Adrenal gland (tissue), 5 donors: Measurements from ENCODE around the gene AP1G2.

ENCODE experiments used
- CTCF ChIP-seq, 6 experiments: fragments of 450-650 bp in 4 of 6; fragments of 200-600 bp in 2 of 6; sonication (generic) in 1 of 6; IDR thresholded peaks; 1 replicate in 5 of 6; 2 replicates in 1 of 6; pipeline versions ENCODE4 v1.5.1 to v1.8.0; 2016 to 2021; ENCODE audit warnings: antibody characterized with exemption in 6 of 6, mild to moderate bottlenecking in 2 of 6, moderate library complexity in 1 of 6
- POLR2A ChIP-seq, 2 donors: fragments of 450-650 bp; IDR thresholded peaks; one replicate each; pipeline ENCODE4 v1.6.1; 2017; ENCODE audit warnings: antibody characterized with exemption in 2 of 2, mild to moderate bottlenecking in 2 of 2, moderate library complexity in 1 of 2
- donor health status: DM: no; HTN: no; CAD: no.

DNA sequence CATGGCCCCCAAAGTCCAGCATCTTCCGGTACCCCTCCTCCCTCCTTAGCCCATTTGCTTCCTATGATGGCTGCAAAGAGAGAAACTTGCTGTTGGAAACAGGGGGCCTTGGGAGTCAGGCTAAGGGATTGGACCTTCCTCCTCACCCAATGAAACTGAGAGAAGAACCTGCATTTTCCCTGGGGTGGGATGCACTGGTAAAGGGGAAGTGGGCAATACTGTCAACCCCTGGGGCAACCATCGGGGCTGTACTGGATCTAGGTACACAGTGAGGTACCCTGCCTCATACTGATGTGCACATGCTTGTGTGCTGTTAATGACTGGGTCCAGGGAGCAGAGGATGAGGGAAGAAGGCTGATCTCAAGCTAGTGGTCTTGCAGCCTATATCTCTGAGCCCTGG is 22.0 kb upstream of the AP1G2 start:
- TF ChIP-seq CTCF (IDR thresholded peaks at IDR 0.05): no peak
- no peak for TF ChIP-seq POLR2A (IDR thresholded peaks at IDR 0.05)
